BJ (cell line): ENCODE data around the gene EIF3A. TPM values are rescaled to one million over a fixed set of nuclear protein-coding genes. Genes with fewer than 3 reads are reported as not detected.

ENCODE experiments used
- CTCF ChIA-PET: fragments of 350-600 bp; formaldehyde crosslinking; extraction: SDS; loops from one replicate; lab custom pipeline; 2021; ENCODE audit warnings: antibody characterized with exemption, inconsistent platforms; lab: Yijun Ruan, JAX
- POLR2A ChIA-PET: fragments of 300-600 bp; sonication (Branson Sonifier 250); formaldehyde crosslinking; extraction: SDS; loops from one replicate; lab custom pipeline; 2021; ENCODE audit warnings: antibody characterized with exemption; lab: Charles Lee
- DNase-seq: peaks from one replicate; pipeline ENCODE4 v3.0.0-alpha.2; 2011; ENCODE audit warnings: low read depth
- H3K27me3 ChIP-seq: 2 replicates; pipeline ENCODE4 v1.6.0; 2011; ENCODE audit warnings: low read length; ENCODE audit not compliant: control insufficient read depth, insufficient read depth
- H3K36me3 ChIP-seq: 2 replicates; pipeline ENCODE4 v1.5.1; 2011; ENCODE audit warnings: low read length; ENCODE audit not compliant: control insufficient read depth, insufficient read depth
- H3K4me3 ChIP-seq: 2 replicates; pipeline ENCODE4 v1.5.1; 2011; ENCODE audit warnings: low read depth, mild to moderate bottlenecking, control low read depth, low read length
- polyA plus RNA-seq: library from polyadenylated mRNA; depleted of rRNA; stranded (reverse); fragments of >200 nt; gene quantifications from 2 replicates; pipeline ENCODE4 v1.2.3, GENCODE V29; 2011
- TF ChIP-seq, protein P1 (sequence below): IDR thresholded peaks from 2 replicates; pipeline ENCODE4 v1.5.1; 2011; ENCODE audit warnings: low read depth, mild to moderate bottlenecking, control low read depth, inconsistent platforms, low read length, moderate library complexity; ENCODE audit not compliant: insufficient read depth

Gene EIF3A
- polyA plus RNA-seq, 1 experiment: 17.5 TPM

DNA sequence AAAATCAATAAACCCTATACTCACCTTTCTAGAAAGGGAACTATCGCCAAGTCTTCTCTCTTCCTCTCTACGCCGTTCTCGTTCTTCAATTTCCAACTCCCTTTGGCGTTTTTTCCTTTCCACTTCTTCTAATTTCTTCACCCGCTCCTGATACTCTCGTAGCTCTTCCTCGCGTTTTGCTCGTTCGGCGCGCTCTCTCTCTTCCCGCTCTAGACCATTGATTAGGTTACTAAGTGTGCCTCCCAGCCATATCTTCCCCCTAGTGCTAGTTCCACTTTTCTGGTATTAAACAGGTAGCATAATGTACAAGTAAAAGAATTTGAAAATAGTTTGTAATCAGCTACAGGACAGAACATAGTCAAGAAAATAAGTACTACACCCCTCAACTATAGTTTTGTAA lies 30.8 kb downstream of the EIF3A start:
- ChIA-PET CTCF (no interaction called here), POLR2A (no interaction called here)
- no peaks in the 10 kb centered on the region for H3K27me3 ChIP-seq
- H3K4me3 ChIP-seq: no peak overlapping the region
- TF ChIP-seq, protein P1, sequence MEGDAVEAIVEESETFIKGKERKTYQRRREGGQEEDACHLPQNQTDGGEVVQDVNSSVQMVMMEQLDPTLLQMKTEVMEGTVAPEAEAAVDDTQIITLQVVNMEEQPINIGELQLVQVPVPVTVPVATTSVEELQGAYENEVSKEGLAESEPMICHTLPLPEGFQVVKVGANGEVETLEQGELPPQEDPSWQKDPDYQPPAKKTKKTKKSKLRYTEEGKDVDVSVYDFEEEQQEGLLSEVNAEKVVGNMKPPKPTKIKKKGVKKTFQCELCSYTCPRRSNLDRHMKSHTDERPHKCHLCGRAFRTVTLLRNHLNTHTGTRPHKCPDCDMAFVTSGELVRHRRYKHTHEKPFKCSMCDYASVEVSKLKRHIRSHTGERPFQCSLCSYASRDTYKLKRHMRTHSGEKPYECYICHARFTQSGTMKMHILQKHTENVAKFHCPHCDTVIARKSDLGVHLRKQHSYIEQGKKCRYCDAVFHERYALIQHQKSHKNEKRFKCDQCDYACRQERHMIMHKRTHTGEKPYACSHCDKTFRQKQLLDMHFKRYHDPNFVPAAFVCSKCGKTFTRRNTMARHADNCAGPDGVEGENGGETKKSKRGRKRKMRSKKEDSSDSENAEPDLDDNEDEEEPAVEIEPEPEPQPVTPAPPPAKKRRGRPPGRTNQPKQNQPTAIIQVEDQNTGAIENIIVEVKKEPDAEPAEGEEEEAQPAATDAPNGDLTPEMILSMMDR: no peak
- peaks cover 24% of the 10 kb centered on the region for H3K36me3 ChIP-seq
- DNase-seq: no peak

GRCh38 chr10:119049361-119049760 lies 31.3 kb downstream of the EIF3A start:
- Histone ChIP-seq H3K27me3 (no peaks in the 10 kb centered on the region), H3K36me3 (peaks cover 21% of the 10 kb centered on the region), H3K4me3 (no peak overlapping the region)
- ChIA-PET POLR2A (no interaction called here), CTCF (no interaction called here)
- DNase-seq: no peak
- TF ChIP-seq, protein P1: no peak

DNA sequence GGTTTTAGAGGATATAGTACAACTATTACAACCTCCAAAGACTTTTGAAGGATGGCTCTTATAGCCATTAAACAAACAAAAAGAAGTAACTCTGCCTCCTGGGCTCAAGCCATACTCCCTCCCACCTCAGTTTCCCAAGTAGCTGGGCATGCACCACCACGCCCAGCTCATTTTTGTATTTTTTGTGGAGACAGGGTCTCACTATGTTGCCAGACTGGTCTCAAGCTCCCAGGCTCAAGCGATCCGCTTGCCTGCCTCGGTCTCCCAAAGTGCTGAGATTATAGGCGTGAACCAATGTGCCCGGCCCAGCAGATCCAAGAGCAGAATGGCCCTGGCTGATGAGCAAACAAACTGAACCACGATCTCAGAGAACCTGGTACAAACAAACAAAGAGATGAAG lies 35.1 kb downstream of the EIF3A start:
- POLR2A ChIA-PET: interaction anchor here (0.6 kb wide), 1 partner anchor 342 kb away, joined by 3 read pairs; no protein-coding TSS in a partner anchor
- CTCF ChIA-PET: no interaction called here

GRCh38 chr10:119042169-119042568 lies 38.4 kb downstream of the EIF3A start:
- CTCF ChIA-PET: no interaction called here
- H3K27me3 ChIP-seq: no peaks in the 10 kb centered on the region
- peaks cover 34% of the 10 kb centered on the region for H3K36me3 ChIP-seq
- TF ChIP-seq, protein P1: no peak
- POLR2A ChIA-PET: no interaction called here
- no peak for DNase-seq
- no peak overlapping the region for H3K4me3 ChIP-seq

More for the DNA sequence above, 35.1 kb downstream of the EIF3A start:
- DNase-seq: no peak
- H3K4me3 ChIP-seq: no peak overlapping the region
- H3K36me3 ChIP-seq: peaks cover 30% of the 10 kb centered on the region
- no peaks in the 10 kb centered on the region for H3K27me3 ChIP-seq
- TF ChIP-seq, protein P1: no peak

DNA sequence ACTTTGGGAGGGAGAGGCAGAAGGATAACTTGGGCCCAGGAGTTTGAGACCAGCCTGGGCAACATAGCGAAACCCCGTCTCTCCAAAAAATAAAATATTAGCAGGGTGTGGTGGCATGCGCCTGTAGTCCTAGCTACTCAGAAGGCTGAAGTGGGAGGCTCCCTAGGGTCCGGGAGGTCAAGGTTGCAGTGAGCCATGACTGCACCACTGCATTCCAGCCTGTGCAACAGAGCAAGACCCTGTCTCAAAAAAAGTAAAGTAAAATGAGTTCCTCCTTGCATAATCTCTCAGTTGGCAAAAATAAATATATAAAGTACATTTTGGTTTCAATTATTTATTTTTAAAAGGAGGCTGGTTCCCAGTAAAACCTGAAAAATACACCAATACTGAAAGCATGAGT lies 39.3 kb downstream of the EIF3A start:
- no peak overlapping the region for H3K4me3 ChIP-seq
- H3K36me3 ChIP-seq: peaks cover 33% of the 10 kb centered on the region
- POLR2A ChIA-PET: no interaction called here
- CTCF ChIA-PET: no interaction called here
- no peaks in the 10 kb centered on the region for H3K27me3 ChIP-seq
- no peak for DNase-seq
- TF ChIP-seq, protein P1: no peak
